Loucy (cell line): ENCODE measurements around the gene MTHFSD.

Source experiments
- H2AFZ ChIP-seq: fragments of 200-600 bp; sonication (generic); 2 replicates; pipeline ENCODE4 v1.6.0; 2016; ENCODE audit warnings: antibody characterized with exemption, mild to moderate bottlenecking, low read length, moderate library complexity
- H3F3A ChIP-seq: fragments of 200-600 bp; 2 replicates; pipeline ENCODE4 v1.6.0; 2016; ENCODE audit warnings: antibody characterized with exemption, low read depth, mild to moderate bottlenecking
- H3K27me3 ChIP-seq: fragments of 200-600 bp; sonication (generic); 2 replicates; pipeline ENCODE4 v1.6.1; 2014; ENCODE audit warnings: low read length, mild to moderate bottlenecking; ENCODE audit not compliant: insufficient read depth, poor library complexity, severe bottlenecking
- H3K36me3 ChIP-seq: fragments of 200-600 bp; sonication (generic); 2 replicates; pipeline ENCODE4 v1.6.1; 2016; ENCODE audit warnings: low read length; ENCODE audit not compliant: insufficient read depth
- H3K4me1 ChIP-seq: fragments of 200-600 bp; sonication (generic); 2 replicates; pipeline ENCODE4 v1.5.1; 2014; ENCODE audit warnings: low read length, mild to moderate bottlenecking; ENCODE audit not compliant: insufficient read depth, poor library complexity, severe bottlenecking
- H3K4me2 ChIP-seq: fragments of 200-600 bp; sonication (generic); 2 replicates; pipeline ENCODE4 v1.6.0; 2014; ENCODE audit warnings: antibody characterized with exemption, low read length, low read depth, mild to moderate bottlenecking; ENCODE audit not compliant: poor library complexity, severe bottlenecking
- H3K4me3 ChIP-seq: fragments of 200-600 bp; sonication (generic); 2 replicates; pipeline ENCODE4 v1.5.1; 2014; ENCODE audit warnings: low read length, mild to moderate bottlenecking, mixed read lengths; ENCODE audit not compliant: poor library complexity, severe bottlenecking
- H3K79me2 ChIP-seq: fragments of 200-600 bp; sonication (generic); 2 replicates; pipeline ENCODE4 v1.6.1; 2014; ENCODE audit warnings: low read length; ENCODE audit not compliant: insufficient read depth
- H3K9ac ChIP-seq: fragments of 200-600 bp; sonication (generic); 2 replicates; pipeline ENCODE4 v1.6.0; 2014; ENCODE audit warnings: mild to moderate bottlenecking, low read depth, low read length, moderate library complexity; ENCODE audit not compliant: poor library complexity, severe bottlenecking
- H3K9me2 ChIP-seq: fragments of 200-600 bp; sonication (generic); replicated peaks from 2 replicates; pipeline ENCODE4 v1.6.1; 2016; ENCODE audit warnings: low read depth, low read length, mixed read lengths
- H3K9me3 ChIP-seq: fragments of 200-600 bp; sonication (generic); 2 replicates; pipeline ENCODE4 v1.6.1; 2014; ENCODE audit warnings: mild to moderate bottlenecking, antibody characterized with exemption, low read length, low read depth; ENCODE audit not compliant: insufficient read depth
- H4K20me1 ChIP-seq: fragments of 200-600 bp; sonication (generic); 2 replicates; pipeline ENCODE4 v1.6.0; 2014; ENCODE audit warnings: antibody characterized with exemption, low read length, mild to moderate bottlenecking; ENCODE audit not compliant: insufficient read depth, poor library complexity, severe bottlenecking
- EZH2phosphoT487 ChIP-seq: fragments of 200-600 bp; IDR thresholded peaks from 2 replicates; pipeline ENCODE4 v1.6.1; 2018; ENCODE audit warnings: antibody characterized with exemption, mild to moderate bottlenecking, moderate library complexity, borderline replicate concordance
- TF ChIP-seq, protein P1 (sequence below): fragments of 200-600 bp; sonication (generic); conservative IDR thresholded peaks from 2 replicates; pipeline ENCODE4 v1.5.1; 2014; ENCODE audit warnings: mild to moderate bottlenecking, antibody characterized with exemption, low read length

Gene MTHFSD

DNA sequence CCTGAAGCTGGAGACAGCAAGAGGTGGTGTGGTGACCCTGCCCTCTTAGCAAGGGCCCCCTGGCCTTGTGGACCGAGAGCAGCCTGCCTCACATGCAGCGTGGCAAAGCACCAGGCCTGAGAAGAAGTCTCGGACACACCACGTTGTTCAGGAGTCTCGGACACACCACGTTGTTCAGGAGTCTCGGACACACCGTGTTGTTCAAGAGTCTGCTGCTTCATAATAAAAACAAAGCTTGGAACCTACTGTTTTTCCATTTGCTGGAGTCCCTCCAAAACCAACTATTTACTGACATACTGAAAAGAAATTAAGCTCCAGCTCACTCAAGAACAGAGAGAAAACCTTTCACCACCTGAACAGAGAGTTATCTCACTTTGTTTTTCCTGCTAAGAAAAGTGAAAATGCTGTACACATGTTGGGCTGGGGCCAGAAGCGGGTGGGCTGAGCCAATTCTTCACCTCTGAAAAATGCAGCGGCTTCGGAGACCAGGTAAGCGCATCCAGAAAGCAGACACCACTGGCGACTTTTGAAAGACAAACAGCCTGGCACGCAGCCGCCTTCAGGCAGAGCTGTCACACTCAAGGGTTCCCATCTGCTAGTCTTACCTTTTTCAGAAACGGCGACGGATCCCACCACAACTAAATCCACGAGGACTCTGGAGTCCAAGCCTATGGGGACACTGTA lies 8.9 kb downstream of the MTHFSD start:
- H3K4me3 ChIP-seq, result no peak overlapping the region
- no peak overlapping the region for H3K9ac ChIP-seq
- no peak overlapping the region for H2AFZ ChIP-seq
- no peaks in the 10 kb centered on the region for H3K9me3 ChIP-seq
- no peaks in the 10 kb centered on the region for H3K9me2 ChIP-seq
- no peak for TF ChIP-seq EZH2phosphoT487
- TF ChIP-seq, protein P1, sequence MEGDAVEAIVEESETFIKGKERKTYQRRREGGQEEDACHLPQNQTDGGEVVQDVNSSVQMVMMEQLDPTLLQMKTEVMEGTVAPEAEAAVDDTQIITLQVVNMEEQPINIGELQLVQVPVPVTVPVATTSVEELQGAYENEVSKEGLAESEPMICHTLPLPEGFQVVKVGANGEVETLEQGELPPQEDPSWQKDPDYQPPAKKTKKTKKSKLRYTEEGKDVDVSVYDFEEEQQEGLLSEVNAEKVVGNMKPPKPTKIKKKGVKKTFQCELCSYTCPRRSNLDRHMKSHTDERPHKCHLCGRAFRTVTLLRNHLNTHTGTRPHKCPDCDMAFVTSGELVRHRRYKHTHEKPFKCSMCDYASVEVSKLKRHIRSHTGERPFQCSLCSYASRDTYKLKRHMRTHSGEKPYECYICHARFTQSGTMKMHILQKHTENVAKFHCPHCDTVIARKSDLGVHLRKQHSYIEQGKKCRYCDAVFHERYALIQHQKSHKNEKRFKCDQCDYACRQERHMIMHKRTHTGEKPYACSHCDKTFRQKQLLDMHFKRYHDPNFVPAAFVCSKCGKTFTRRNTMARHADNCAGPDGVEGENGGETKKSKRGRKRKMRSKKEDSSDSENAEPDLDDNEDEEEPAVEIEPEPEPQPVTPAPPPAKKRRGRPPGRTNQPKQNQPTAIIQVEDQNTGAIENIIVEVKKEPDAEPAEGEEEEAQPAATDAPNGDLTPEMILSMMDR, result no peak
- H3K27me3 ChIP-seq, result no peaks in the 10 kb centered on the region
- H3K4me1 ChIP-seq, result no peaks in the 10 kb centered on the region
- H3K36me3 ChIP-seq, result peaks cover 1% of the 10 kb centered on the region; the same call in 1 of the 2 replicates
- no peaks in the 10 kb centered on the region for H4K20me1 ChIP-seq
- H3F3A ChIP-seq, result no peaks in the 10 kb centered on the region
- no peaks in the 10 kb centered on the region for H3K79me2 ChIP-seq
- no peak overlapping the region for H3K4me2 ChIP-seq

DNA sequence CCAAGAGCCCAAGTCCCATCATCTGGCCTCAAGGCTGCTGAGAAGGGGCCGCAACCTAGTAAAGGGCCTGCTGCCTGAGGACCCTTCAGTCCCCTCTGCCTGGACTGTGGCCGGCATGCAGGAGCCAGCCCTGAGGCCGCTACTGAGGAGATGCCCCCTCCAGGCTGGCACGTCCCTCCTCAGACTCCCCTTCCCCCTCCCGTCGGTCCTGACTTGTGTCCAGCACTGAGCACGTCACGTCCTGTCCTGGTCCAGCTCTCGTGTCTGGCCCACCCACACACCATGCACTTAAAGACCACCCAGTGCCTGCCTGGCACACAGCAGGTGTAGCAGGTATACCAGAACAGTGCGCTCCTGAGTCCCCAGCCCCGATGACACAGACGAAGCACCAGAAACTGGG lies 9.6 kb downstream of the MTHFSD start:
- no peak overlapping the region for H2AFZ ChIP-seq
- no peaks in the 10 kb centered on the region for H3K27me3 ChIP-seq
- no peak overlapping the region for H3K4me2 ChIP-seq
- H3K36me3 ChIP-seq, result peaks cover 7% of the 10 kb centered on the region; the same call in 1 of the 2 replicates
- H3K9ac ChIP-seq, result no peak overlapping the region
- H3F3A ChIP-seq, result no peaks in the 10 kb centered on the region
- no peak overlapping the region for H3K4me3 ChIP-seq
- TF ChIP-seq, protein P1, result no peak
- no peaks in the 10 kb centered on the region for H3K9me2 ChIP-seq
- H3K4me1 ChIP-seq, result no peaks in the 10 kb centered on the region
- H4K20me1 ChIP-seq, result no peaks in the 10 kb centered on the region
- H3K9me3 ChIP-seq, result no peaks in the 10 kb centered on the region
- no peaks in the 10 kb centered on the region for H3K79me2 ChIP-seq

DNA sequence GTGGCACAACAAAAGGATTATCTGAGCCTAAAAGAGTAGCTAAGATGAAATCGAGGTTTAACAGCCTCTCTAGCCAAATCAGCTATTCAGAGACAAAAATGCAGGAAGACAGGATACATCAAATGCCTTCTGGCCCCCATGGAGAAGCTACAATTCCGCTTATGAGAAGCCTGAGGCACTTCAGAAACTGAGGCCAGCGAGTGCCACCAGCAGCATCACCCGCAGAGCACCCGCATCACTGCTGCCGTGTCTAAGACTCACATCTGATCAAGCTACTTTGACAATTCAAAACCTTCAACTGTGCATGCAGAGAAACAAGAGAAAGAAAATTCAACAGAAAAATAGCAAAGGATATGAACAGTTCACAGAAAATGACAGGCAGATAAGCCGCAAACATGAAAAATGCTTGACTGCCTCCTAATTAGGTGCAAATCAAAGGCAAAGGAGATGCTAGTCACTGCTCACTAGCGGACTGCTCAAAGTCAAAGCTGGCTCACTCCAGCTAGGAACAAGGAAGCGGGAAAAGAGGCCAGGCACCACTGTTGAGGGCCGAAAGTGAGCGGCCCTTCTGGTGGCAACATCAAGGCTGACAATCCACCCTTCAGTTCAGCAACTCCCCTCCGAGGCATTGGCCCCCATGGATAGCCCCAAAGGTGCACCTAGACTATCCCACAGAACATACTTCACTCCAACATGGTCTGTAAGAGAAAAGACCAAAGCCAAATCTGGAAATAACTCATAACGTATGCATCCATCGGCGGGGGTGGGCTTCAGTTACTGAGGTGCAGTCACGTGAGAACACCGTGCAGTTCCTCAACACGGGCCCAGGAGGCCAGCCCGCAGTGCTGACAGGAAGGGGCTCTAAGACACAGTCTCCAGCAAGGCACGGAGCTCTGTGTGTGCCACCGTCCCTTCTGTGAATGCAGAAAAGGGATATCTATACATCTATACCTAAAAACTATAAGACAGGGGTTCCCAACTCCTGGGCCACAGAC lies 12.0 kb downstream of the MTHFSD start:
- H3K27me3 ChIP-seq, result no peaks in the 10 kb centered on the region
- TF ChIP-seq EZH2phosphoT487, result no peak
- TF ChIP-seq, protein P1, result no peak
- no peaks in the 10 kb centered on the region for H3K9me3 ChIP-seq
- H3K79me2 ChIP-seq, result no peaks in the 10 kb centered on the region
- no peaks in the 10 kb centered on the region for H3K4me1 ChIP-seq
- no peaks in the 10 kb centered on the region for H4K20me1 ChIP-seq
- peaks cover 16% of the 10 kb centered on the region; the same call in 1 of the 2 replicates for H3K36me3 ChIP-seq
- H2AFZ ChIP-seq, result no peak overlapping the region
- no peak overlapping the region for H3K4me2 ChIP-seq
- H3K9ac ChIP-seq, result no peak overlapping the region
- H3F3A ChIP-seq, result no peaks in the 10 kb centered on the region
- no peak overlapping the region for H3K4me3 ChIP-seq
- no peaks in the 10 kb centered on the region for H3K9me2 ChIP-seq
